Femur (tissue), 1 donor: ENCODE results near the gene PSMD1.
"Not testable (repeated sequence)": the region's sequence is repeated elsewhere in the genome, so short reads cannot be mapped to it uniquely, and the experiment has no call there.

Source experiments
- DNase-seq: peaks from one replicate; pipeline ENCODE4 v3.0.0-alpha.2; 2017

PSMD1 gene

GRCh38 chr2:231118614-231118942, 61.9 kb downstream of the PSMD1 start:
- no peak for DNase-seq

GRCh38 chr2:231123362-231123898, 66.8 kb downstream of the PSMD1 start:
- DNase-seq, result no peak

GRCh38 chr2:231124838-231125568, 68.3 kb downstream of the PSMD1 start, which contains the start of gene HTR2B:
Gene HTR2B, minus strand, starts transcription at chr2:231125042. Its CDS starts 1,278 bp downstream, at chr2:231123764.
- DNase-seq, result no peak

GRCh38 chr2:231126123-231126522, 69.5 kb downstream of the PSMD1 start:
- DNase-seq, result no peak

GRCh38 chr2:231127480-231127879, 70.8 kb downstream of the PSMD1 start:
- DNase-seq, result no peak

- DNase-seq, result no peak
Measured at GRCh38 chr2:231127936-231128335, 71.3 kb downstream of the PSMD1 start.

- no peak for DNase-seq
Measured at GRCh38 chr2:231128541-231128940, 71.9 kb downstream of the PSMD1 start.

GRCh38 chr2:231129216-231129615, 72.5 kb downstream of the PSMD1 start:
- DNase-seq, result no peak

GRCh38 chr2:231130336-231131056, 73.8 kb downstream of the PSMD1 start:
- DNase-seq, result no peak

GRCh38 chr2:231132129-231132528, 75.5 kb downstream of the PSMD1 start:
- DNase-seq, result no peak

GRCh38 chr2:231133365-231134099, 76.9 kb downstream of the PSMD1 start:
- DNase-seq, result no peak

- no peak for DNase-seq
Measured at GRCh38 chr2:231134910-231135655, 78.4 kb downstream of the PSMD1 start.

- peak; percentile 64 for DNase-seq
Measured at GRCh38 chr2:231138699-231139098, 82.0 kb downstream of the PSMD1 start.

GRCh38 chr2:231139796-231140195, 83.1 kb downstream of the PSMD1 start:
- no peak for DNase-seq

GRCh38 chr2:231140808-231141207, 84.1 kb downstream of the PSMD1 start:
- DNase-seq, result not testable (repeated sequence)

GRCh38 chr2:231144896-231145295, 88.2 kb downstream of the PSMD1 start:
- no peak for DNase-seq

GRCh38 chr2:231146665-231147064, 90.0 kb downstream of the PSMD1 start:
- DNase-seq, result no peak

- no peak for DNase-seq
Measured at GRCh38 chr2:231152800-231153557, 96.3 kb downstream of the PSMD1 start.

GRCh38 chr2:231159306-231159705, 102.6 kb downstream of the PSMD1 start:
- no peak for DNase-seq

- no peak for DNase-seq
Measured at GRCh38 chr2:231160701-231161100, 104.0 kb downstream of the PSMD1 start.

GRCh38 chr2:231161252-231161839, 104.7 kb downstream of the PSMD1 start:
- no peak for DNase-seq
